GM21576 (cell line): ENCODE data around the gene SIRT3.

Source experiments
- ATAC-seq: cut with Tn5 transposase; IDR thresholded peaks from one replicate; pipeline ENCODE4 v1.9.1; 2021; ENCODE audit warnings: mild to moderate bottlenecking, moderate library complexity; ENCODE audit not compliant: unreplicated experiment

SIRT3 gene

DNA sequence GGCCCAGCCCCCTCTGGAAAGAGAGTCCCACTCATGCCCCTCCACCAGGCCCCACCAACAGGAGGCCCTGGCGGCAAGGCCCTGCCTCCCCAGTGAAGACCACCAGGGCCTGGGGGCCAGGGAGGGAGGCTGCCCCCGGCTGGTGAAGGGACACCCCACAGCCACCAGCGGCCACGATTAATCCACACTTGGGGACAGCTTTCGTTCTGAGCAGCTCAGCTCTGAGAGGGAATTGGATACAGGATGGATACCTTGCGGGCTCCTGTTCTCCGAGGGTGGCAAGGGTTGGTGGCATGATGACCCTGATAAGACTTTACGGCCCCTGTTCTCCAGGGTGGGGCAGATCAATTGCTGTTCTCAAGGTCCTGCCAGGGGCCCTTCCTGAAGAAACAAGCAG lies 35.2 kb upstream of the SIRT3 start:
- ATAC-seq = no peak

DNA sequence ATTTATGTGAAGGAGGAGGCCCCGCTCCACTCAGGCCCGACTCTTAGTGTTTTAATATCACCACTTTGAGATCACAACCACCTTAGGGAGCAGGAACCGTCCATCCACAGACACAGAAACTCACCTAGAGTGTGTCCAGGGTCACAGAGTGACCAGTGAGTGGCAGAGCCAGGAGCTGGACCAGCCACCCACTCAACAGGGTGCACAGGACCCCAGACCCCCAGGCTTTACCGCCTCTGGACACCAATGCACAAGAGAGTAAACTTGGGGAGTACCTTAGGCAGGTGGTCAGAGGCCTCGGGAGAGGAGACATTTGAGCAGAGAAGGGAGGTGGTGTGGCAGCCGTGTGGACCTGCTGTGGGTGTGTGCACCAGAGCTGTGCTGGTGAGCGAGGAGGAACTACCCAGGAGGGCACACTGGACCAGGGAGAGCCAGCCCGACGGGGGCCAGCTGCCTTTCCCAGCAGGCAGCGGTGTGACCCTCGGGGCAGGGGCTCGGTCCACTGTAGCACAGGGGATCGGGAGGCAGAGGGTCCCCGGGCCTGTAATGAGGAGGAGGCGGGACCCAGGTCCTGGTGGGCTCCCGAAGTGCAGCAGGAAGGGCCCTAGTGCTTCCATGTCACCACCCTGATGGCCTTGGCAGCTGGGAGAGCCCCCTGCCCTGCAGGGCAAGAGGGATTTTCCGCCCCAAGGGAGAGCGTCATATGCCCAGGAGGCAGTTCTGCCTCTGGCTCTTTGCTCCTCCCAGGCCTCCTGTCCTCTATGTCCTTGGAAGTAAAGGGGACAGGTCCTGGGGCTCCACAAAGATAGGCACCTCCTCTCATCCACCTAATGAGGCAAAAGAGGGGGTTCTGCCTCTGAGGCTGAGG lies 34.5 kb upstream of the SIRT3 start:
- no peak for ATAC-seq

DNA sequence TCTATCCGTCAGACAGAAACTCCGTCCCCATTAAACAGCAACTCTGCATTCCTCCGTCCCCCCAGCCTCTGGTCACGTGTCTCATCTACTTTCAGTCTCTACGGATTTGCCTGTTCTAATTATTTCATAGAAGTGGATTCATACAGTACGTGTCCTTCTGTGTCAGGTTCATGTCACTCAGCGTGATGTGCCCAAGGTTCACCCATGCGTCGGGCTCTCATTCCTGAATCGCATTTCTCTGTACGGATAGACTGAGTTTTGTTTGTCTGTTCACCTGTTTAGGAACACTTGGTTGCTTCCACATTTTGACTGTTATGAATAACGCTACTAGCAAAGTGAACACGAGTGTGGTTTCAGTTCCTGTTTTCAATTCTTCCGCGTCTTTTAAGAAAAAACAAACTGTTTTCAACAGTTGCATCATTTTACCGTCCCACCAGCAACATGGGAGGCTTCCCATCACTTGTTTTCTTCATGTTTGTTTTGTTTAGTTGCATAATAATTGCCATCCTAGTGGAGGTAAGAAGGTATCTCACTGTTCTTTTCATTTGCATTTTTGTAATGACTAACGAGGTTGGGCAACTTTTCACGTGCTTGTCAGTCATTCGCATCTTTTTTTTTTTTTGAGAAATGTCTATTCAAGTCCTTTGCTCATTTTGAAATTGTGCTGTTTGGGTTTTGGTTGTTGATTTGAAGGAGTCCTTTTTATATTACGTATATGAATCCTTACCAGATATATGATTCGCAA lies 33.2 kb upstream of the SIRT3 start:
- peak; percentile 66 for ATAC-seq

DNA sequence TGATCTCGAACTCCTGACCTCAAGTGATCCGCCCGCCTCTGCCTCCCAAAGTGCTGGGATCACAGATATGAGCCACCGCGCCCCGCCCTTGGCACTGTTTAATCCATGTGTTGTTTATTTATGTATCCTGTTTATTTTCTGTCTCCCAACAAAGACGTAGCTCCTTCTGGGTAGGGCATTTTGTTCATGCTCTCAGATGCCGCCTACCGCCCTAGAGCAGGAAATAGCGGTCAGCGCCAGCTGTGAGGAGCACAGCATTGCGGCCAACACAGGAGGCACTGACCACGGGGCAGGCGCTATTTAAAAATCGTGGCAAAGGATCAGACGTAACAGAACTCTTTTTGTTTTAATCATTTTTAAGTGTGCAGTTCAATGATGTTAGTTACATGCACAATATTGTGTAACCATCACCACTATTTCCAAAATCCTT lies 32.6 kb upstream of the SIRT3 start:
- ATAC-seq = peak; percentile 32

DNA sequence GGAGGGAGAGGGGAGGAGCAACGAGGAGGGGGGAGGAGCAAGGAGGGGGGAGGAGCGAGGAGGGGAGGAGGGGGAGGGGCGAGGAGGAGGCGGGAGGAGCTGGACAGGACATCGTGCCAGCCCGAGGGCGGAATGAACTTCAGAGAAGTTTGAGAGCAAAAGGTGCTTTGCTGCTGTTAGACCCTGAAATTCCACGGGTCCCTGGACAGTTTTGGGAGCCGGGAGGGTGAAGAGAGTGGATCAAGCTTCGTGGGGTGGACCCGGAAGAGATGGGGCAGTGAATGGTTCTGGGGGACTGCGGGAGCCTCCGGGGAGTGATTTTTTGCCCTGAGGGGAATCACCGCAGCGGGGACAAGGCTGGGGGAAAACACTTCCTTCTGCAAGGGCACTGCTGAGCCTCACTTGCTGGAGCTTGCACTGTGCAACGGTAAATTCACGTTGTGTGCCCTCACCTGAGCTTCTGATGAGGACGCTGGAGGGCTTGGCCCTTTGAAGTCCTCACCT lies 31.4 kb upstream of the SIRT3 start:
- no peak for ATAC-seq

DNA sequence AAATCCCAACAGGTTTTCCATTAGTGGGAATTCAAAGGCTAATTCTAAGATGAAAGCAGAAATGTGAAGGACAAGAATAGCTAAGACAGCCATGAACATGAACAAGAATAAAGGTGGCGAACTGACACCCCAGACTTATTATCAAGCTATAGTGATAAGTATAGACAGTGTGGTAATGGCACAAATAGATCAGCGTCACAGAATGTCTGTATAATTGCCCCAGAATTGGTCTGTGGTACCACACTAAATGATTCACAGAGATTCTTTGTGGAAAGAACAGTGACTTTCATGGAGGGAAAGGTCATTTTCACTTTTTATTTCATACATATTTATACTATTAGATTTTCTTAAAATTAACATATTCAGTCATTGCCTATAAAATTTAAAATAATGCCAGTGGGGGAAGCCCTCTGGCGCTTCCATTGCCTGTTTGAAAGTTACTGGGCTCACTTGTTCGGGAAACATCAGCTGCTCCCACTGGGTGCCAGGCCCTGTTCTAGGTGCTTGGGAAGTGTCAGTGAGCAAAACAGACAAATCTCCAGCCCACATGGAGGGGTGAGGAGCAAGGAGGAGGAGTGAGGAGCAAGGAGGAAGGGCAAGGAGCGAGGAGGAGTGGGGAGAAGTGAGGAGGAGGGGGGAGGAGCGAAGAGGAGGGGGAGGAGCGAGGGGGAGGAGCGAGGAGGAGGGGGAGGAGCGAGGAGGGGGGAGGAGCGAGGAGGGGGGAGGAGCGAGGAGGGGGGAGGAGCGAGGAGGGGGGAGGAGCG lies 30.7 kb upstream of the SIRT3 start:
- no peak for ATAC-seq

DNA sequence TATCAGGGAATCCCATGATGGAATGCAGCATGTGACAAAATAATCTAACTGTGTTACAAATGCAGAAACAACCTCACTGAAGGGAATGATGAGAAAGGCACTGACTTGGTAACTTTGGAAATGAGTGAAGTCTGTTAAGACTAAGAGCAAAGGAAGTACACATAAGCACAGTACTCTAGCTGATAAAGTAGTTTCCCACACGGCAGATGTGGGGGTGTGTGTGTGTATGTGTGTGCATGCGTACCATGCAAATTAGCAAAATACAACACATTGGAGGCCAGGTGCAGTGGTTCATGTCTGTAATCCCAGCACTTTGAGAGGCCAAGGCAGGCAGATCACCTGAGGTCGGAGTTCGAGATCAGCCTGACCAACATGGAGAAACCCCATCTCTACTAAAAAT lies 25.5 kb upstream of the SIRT3 start:
- ATAC-seq = no peak

DNA sequence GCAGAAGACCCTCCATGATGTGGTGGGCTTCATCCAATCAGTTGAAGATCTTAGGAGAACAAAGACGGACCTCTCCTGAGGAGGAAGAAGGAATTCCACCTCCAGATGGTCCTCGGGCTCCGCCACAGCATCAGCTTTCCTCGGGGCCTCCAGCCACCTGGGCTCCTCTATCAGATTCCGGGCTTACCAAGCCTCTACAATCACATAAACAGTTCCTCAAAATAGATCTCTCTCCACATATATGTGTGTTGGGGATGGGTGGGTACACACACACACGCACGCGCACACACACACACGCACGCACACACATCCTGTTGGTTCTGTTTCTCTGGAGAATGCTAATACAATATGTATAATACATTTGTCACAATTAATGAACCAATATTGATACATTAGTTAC lies 23.3 kb upstream of the SIRT3 start:
- no peak for ATAC-seq

DNA sequence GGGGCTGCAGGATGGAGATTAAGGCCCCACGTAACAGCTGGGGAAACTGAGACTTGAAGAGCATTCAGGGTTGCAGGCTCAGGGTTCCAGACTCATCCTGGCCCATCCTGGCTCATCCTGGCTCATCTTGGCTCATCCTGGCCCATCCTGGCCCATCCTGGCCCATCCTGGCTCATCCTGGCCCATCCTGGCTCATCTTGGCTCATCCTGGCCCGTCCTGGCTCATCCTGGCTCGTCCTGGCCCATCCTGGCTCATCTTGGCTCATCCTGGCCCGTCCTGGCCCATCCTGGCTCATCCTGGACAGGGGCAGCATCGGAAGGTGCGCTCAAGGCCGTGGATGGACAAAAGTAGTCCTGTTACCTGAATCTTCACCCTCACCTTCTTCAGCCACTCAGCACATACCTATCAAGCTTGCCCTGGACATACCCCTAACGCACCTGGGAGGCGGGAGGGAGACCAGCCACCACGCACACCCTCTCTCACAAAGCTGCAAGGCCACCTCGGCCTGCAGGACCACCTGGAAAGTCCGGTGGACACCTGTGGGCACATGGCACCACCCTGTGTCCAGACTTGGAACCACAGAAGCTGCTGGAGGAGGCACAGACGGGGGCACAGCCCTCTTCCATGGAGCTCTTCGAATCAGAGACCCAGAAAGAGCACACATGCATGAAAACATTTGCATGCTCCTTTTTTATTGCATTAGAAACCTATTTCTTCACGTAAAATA lies 21.8 kb upstream of the SIRT3 start:
- no peak for ATAC-seq

DNA sequence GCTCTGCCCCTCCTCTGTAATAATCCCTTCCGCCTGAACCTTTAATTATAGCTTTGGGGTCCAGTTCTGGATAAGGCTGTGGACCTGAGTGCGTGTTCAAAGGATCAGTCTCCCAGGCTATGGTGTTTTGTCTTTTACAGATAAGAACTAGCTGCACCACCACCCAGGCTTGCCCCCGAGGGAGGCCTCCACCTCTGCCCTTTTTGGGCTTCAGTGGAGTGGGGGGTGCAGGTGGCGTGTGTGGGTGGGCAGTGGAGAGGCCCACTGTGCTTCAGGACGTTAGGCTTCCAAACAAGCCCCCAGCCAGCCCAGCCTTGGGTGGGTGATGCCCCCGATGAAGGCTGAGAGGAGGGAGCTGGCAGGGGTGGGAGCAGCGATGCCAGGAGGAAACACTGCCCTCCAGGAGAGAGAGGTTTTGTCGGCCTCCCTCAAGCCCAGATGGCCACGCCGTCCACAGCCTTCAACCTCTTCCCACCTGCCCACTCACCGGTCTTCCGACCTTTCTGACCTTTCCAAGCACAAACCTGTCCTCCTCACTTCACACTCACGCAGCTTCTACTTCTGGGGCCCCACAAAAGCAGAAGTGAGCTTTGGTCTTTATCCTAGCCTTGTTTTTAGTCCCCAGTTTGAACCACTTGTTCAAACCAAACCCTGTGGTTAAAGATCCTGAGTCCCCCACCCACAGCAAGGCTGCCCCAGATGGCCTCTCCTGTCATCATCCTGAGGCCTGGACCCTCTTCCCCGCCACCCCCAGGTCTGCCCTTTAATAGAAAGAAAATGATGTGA lies 21.0 kb upstream of the SIRT3 start:
- ATAC-seq = no peak

DNA sequence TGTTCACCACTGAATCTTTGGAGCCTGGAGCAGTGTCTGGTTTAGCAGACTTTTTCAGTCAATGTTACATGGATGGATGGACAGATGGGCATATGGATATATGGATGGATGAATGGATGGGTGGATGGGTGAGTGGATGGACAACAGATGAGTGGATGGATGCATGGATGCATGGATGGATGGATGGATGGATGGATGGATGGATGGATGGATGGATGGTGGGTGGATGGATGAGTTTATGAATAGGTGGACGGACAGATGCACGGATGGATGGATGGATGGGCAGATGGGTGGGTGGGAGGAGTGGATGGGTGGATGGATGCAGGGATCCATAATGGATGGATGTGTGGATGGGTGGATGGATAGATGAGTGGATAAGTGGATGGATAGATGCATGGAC lies 19.7 kb upstream of the SIRT3 start:
- no peak for ATAC-seq

DNA sequence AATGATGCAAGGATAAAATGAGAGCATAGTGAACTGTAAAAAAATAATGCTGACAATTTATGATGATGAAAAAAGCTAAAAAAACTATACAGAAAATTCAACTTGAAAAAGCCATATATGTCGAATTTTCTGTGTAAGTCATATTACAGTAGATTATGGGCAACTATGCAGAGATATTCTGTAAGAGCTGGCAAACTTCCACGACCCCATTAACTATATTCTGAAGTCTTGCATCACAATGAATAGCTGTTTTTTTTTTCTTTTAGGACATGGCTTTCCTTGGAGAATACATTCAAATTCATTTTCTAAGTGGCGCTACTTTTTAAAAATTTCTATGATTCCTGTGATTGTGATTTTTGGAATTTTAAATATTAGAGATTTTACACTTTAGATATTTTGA lies 19.0 kb upstream of the SIRT3 start:
- ATAC-seq = no peak

DNA sequence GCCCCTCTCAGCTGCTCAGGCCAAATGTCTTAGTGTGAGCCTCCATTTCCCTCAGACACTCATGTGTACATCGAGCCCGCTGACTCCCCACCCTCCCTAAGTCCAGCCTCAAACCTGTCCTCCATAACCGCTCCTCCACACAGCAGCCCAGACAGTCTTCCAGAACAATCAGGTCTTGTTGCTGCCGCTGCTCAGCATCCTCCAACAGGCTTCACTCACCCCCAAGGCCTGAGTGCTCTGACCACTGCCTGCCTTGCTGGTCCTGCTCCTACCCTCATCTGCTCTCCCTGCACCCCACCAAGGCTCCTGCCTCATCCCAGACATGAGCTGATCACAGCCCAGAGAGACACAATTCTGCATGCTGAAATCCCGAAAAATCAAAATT lies 17.7 kb upstream of the SIRT3 start:
- no peak for ATAC-seq

DNA sequence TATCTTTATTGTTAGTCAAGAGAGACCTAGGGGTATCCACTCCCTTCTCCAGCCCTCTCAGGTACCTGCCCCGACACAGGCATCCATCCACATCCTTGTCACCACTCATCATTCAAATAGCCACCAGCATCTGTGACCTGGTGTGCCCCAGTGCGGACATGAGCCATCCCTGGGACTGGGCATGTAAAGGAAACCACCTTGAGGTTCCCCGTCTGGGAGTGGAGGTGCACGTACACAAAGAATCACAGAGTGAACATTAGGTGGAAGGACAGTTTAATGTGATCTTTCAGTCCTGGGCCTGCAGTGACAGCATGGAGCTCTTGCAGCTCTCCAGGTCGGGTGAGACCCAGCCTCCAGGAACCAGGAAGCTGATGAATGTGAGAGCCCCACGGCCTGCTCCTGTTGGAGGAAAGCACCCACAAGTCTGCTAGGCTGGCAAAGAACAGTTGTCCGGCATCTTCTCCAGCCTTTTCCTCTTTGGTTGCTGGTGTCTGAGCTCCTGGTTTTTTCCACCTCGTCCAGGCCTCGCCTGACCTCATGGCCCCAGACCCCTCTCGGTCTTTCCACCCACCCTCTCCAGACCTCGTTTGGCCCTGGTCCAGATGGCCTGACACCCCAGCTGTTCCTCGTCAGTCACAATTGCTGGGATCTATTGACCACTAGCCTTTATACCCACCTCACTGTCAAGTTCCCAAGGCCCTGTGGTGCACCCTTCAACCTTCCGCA lies 17.2 kb upstream of the SIRT3 start:
- no peak for ATAC-seq

DNA sequence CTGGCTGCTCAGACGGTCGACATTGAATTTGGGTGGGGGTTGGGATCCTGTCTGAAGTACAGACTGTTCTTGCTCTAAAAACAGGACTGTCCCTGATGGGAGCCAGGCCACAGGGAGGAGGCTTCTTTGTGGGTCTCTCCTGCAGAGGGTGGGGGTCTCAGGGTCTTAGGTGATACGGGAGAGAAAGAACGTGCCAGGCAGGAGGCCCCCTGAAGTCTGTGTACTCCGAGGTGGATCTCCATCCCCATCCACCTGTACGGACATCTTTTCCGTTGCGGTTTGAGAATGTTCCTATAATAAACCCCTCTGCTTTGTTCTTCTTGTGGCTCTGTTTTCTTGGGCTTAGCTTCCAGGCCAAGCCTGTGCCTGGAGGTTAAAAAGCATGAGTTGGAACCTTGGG lies 16.5 kb upstream of the SIRT3 start:
- no peak for ATAC-seq

DNA sequence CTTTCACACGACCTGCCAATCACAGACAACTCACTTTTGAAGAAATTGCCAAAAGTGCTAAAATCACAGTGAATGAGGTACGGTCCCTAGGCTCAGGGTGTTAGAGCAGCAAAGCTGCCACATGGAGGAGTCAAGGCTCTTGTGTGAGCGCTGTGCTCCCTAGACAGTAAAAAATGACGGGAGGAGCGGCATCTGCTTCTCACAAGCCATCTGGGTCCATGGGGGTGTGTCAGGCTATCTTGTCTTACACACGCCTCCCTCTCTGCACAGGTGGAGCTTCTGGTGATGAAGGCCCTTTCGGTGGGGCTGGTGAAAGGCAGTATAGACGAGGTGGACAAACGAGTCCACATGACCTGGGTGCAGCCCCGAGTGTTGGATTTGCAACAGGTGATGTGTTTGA lies 15.4 kb upstream of the SIRT3 start:
- no peak for ATAC-seq

DNA sequence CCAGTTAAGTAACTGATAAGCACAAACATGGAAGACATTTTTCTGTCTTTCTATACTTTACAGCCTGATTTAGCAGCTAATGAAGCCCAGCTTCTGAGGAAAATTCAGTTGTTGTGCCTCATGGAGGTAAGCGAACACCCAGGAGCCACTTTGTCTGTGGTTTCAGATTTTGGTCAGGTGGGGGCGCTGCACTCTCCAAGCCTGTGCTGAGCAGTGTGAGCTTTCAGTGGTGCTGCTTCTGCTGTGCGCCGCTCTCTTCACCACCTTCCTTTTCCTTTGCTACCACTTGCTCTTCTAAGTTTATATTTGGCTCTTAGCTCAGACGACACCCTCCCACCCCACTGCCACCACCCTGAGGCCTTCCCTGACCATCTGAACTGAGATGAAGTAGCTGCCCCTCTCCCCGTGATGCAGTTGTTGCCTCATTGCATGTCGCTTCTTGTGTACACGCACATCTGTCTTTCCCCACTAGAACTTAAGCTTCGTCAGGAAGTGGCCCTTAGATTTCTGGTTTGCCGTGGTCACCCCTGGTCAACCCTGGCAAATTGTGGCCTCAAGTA lies 14.7 kb upstream of the SIRT3 start:
- ATAC-seq = no peak

DNA sequence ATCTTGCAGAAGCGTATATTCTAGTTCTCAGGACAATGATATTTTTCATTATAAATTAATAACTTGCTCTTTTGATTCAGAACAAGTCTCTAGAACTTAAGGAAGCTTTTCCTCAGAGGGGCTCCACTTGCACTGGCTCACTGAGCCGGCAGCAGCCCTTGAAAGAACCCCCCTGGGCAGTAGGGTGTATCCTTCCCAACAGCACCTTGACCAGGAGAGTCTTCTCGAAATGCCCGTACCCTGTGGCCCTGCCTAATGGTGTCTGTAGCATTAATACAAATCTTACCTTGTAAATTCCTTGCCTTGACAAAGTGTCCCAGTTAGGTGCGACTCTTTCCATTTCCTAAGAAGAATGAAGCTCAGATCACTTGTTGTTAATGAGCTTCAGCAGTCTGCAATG lies 14.1 kb upstream of the SIRT3 start:
- ATAC-seq = no peak

DNA sequence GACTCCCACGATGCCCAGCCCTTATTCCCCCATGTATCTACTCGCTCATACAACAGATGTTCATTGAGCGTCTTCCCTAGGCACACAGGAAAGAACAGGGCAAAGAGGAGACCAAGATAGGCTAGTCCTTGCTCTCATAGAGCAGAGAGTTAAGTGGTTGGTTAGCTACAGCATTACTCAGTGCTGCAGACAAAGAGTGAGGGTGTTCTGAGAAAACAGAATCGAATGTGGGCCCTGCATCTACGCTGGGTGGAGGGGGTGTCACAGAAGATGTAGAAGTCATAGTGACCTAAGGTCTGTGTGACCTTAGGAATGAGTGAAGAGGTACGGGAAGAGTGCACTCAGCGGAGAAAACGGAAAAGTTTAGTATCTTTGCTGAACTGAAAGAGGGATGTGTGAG lies 12.9 kb upstream of the SIRT3 start:
- no peak for ATAC-seq
